Choroid plexus epithelial cell (primary cell): ENCODE results near the gene CLIC2.
"Not testable (repeated sequence)": the region's sequence is repeated elsewhere in the genome, so short reads cannot be mapped to it uniquely, and the experiment has no call there.

ENCODE experiments used
- DNase-seq: peaks from one replicate; pipeline ENCODE4 v3.0.0-alpha.2; 2010; ENCODE audit warnings: low read depth
- H3K4me3 ChIP-seq: 2 replicates; pipeline ENCODE4 v1.5.1; 2011; ENCODE audit warnings: low read depth, mild to moderate bottlenecking, control low read depth, low read length, moderate library complexity
- CTCF ChIP-seq: conservative IDR thresholded peaks from 2 replicates; pipeline ENCODE4 v1.5.1; 2011; ENCODE audit warnings: low read depth, mild to moderate bottlenecking, control low read depth, inconsistent platforms, low read length, moderate library complexity

CLIC2 gene

GRCh38 chrX:155329293-155329692 lies 5.1 kb downstream of the CLIC2 start:
- TF ChIP-seq CTCF = no peak
- no peak for DNase-seq
- H3K4me3 ChIP-seq = no peak overlapping the region

GRCh38 chrX:155326610-155327009 lies 7.8 kb downstream of the CLIC2 start:
- TF ChIP-seq CTCF = no peak
- DNase-seq = no peak
- no peak overlapping the region for H3K4me3 ChIP-seq

GRCh38 chrX:155314260-155314659 lies 20.2 kb downstream of the CLIC2 start:
- no peak overlapping the region for H3K4me3 ChIP-seq
- no peak for DNase-seq
- no peak for TF ChIP-seq CTCF

- no peak overlapping the region for H3K4me3 ChIP-seq
- no peak for DNase-seq
- TF ChIP-seq CTCF = no peak
These were observed 20.6 kb downstream of the CLIC2 start for GRCh38 chrX:155313766-155314165.

- no peak for DNase-seq
- no peak for TF ChIP-seq CTCF
- no peak overlapping the region for H3K4me3 ChIP-seq
These were observed 40.6 kb downstream of the CLIC2 start for GRCh38 chrX:155293771-155294170.

GRCh38 chrX:155279873-155280272 lies 54.5 kb downstream of the CLIC2 start:
- TF ChIP-seq CTCF = no peak
- no peak for DNase-seq
- H3K4me3 ChIP-seq = no peak overlapping the region

- TF ChIP-seq CTCF = no peak
- DNase-seq = no peak
- H3K4me3 ChIP-seq = no peak overlapping the region
These were observed 63.4 kb downstream of the CLIC2 start for GRCh38 chrX:155270969-155271368.

GRCh38 chrX:155267995-155268394 lies 66.4 kb downstream of the CLIC2 start:
- DNase-seq, H3K4me3 ChIP-seq: not testable (repeated sequence)
